IMR-90 (cell line): ENCODE results near the gene OGA. TPM values are rescaled to one million over a fixed set of nuclear protein-coding genes. Genes with fewer than 3 reads are reported as not detected.
A peak's percentile ranks its signal among the peaks of the same experiment; 100 is the strongest.

Experiments
- ATAC-seq: fragments of 200-7000 bp; cut with Tn5 transposase; 2 replicates; pipeline ENCODE4 v1.9.1; 2020; ENCODE audit warnings: low read depth, mild to moderate bottlenecking, moderate library complexity
- BruUV-seq: library from RNA; stranded (reverse); fragments of 400-500 nt; replicated peaks from 2 replicates; lab custom pipeline; 2021; lab: Mats Ljungman, UMichigan
- CTCF ChIA-PET: fragments of 300-600 bp; formaldehyde crosslinking; extraction: SDS; loops from one replicate; lab custom pipeline; 2021; ENCODE audit warnings: antibody characterized with exemption; lab: Yijun Ruan, JAX
- POLR2A ChIA-PET: fragments of 300-600 bp; sonication (Branson Sonifier 250); formaldehyde crosslinking; loops from one replicate; lab custom pipeline; 2022; ENCODE audit warnings: antibody characterized with exemption; ENCODE audit not compliant: unreplicated experiment; lab: Charles Lee
- DNase-seq: peaks from one replicate; pipeline ENCODE4 v3.0.0; 2013
- H2AFZ ChIP-seq: replicated peaks from 2 replicates; pipeline ENCODE3; 2013; ENCODE audit warnings: low read length, mild to moderate bottlenecking; ENCODE audit not compliant: poor library complexity
- H2AK5ac ChIP-seq: 2 replicates; pipeline ENCODE4 v1.6.1; 2013; ENCODE audit warnings: low read depth, low read length, inconsistent platforms
- H2AK9ac ChIP-seq: replicated peaks from 2 replicates; pipeline ENCODE3; 2013; ENCODE audit warnings: mild to moderate bottlenecking, low read depth, low read length, moderate library complexity; ENCODE audit not compliant: poor library complexity
- H2BK120ac ChIP-seq: 2 replicates; pipeline ENCODE4 v1.6.1; 2013; ENCODE audit warnings: low read depth, low read length, inconsistent platforms
- H2BK15ac ChIP-seq: 3 replicates; pipeline ENCODE4 v1.6.1; 2013; ENCODE audit warnings: low read depth, low read length, inconsistent platforms
- H2BK20ac ChIP-seq: 2 replicates; pipeline ENCODE4 v1.6.1; 2013; ENCODE audit warnings: low read depth, mild to moderate bottlenecking, inconsistent platforms, low read length, moderate library complexity
- H2BK5ac ChIP-seq: 2 replicates; pipeline ENCODE4 v1.6.1; 2013; ENCODE audit warnings: mild to moderate bottlenecking, low read depth, low read length, inconsistent platforms; ENCODE audit not compliant: poor library complexity, severe bottlenecking
- H3K14ac ChIP-seq: replicated peaks from 2 replicates; pipeline ENCODE4 v1.6.1; 2013; ENCODE audit warnings: low read depth, low read length, inconsistent platforms
- H3K18ac ChIP-seq: 2 replicates; pipeline ENCODE4 v1.6.1; 2013; ENCODE audit warnings: low read depth, low read length, control low read depth
- H3K23ac ChIP-seq: 2 replicates; pipeline ENCODE4 v1.6.1; 2013; ENCODE audit warnings: low read depth, low read length, inconsistent platforms
- H3K27ac ChIP-seq: 2 replicates; pipeline ENCODE4 v1.5.1; 2013; ENCODE audit warnings: mild to moderate bottlenecking, control low read depth, low read length; ENCODE audit not compliant: insufficient read depth
- H3K27me3 ChIP-seq: 2 replicates; pipeline ENCODE4 v1.6.1; 2013; ENCODE audit warnings: low read length; ENCODE audit not compliant: control insufficient read depth, insufficient read depth
- H3K36me3 ChIP-seq: 2 replicates; pipeline ENCODE4 v1.6.1; 2013; ENCODE audit warnings: low read length, mixed read lengths; ENCODE audit not compliant: control insufficient read depth, insufficient read depth
- H3K4ac ChIP-seq: 2 replicates; pipeline ENCODE4 v1.6.1; 2013; ENCODE audit warnings: low read depth, low read length, inconsistent platforms
- H3K4me1 ChIP-seq: 2 replicates; pipeline ENCODE4 v1.6.1; 2013; ENCODE audit warnings: low read length, mixed read lengths; ENCODE audit not compliant: control insufficient read depth, insufficient read depth
- H3K4me2 ChIP-seq: 2 replicates; pipeline ENCODE4 v1.6.1; 2013; ENCODE audit warnings: low read depth, mild to moderate bottlenecking, control low read depth, low read length, moderate library complexity
- H3K4me3 ChIP-seq: 2 replicates; pipeline ENCODE4 v1.5.1; 2013; ENCODE audit warnings: low read depth, mild to moderate bottlenecking, control low read depth, low read length, moderate library complexity; ENCODE audit not compliant: insufficient read depth
- H3K56ac ChIP-seq: 2 replicates; pipeline ENCODE4 v1.6.1; 2013; ENCODE audit warnings: low read length, inconsistent platforms; ENCODE audit not compliant: insufficient read depth; ENCODE audit errors: extremely low read depth
- H3K79me1 ChIP-seq, 2 experiments: 2 replicates each; pipeline ENCODE4 v1.6.1; 2013; ENCODE audit warnings: low read length in 2 of 2, inconsistent platforms in 1 of 2, low read depth in 1 of 2
- H3K9ac ChIP-seq: 2 replicates; pipeline ENCODE4 v1.6.1; 2013; ENCODE audit warnings: low read depth, low read length, control low read depth
- H3K9me1 ChIP-seq: 2 replicates; pipeline ENCODE4 v1.6.1; 2013; ENCODE audit warnings: low read length, inconsistent platforms; ENCODE audit not compliant: insufficient read depth
- H3K9me3 ChIP-seq: 2 replicates; pipeline ENCODE4 v1.6.1; 2013; ENCODE audit warnings: low read length; ENCODE audit not compliant: control insufficient read depth, insufficient read depth
- H4K20me1 ChIP-seq: 2 replicates; pipeline ENCODE4 v1.6.1; 2013; ENCODE audit warnings: low read length, inconsistent platforms; ENCODE audit not compliant: insufficient read depth
- H4K5ac ChIP-seq: 2 replicates; pipeline ENCODE4 v1.6.1; 2013; ENCODE audit warnings: mild to moderate bottlenecking, low read depth, low read length, control low read depth
- H4K8ac ChIP-seq, 2 experiments: 2 replicates each; pipeline ENCODE4 v1.6.1; 2013; ENCODE audit warnings: low read depth in 2 of 2, low read length in 2 of 2, control low read depth in 1 of 2, inconsistent platforms in 1 of 2
- H4K91ac ChIP-seq: 2 replicates; pipeline ENCODE4 v1.6.1; 2013; ENCODE audit warnings: low read depth, low read length, inconsistent platforms; ENCODE audit not compliant: insufficient read depth
- MXI1 ChIP-seq: IDR thresholded peaks from 2 replicates; pipeline ENCODE4 v1.6.1; 2012; ENCODE audit warnings: low read depth, mild to moderate bottlenecking, low read length, moderate library complexity, borderline replicate concordance
- WGBS, 2 experiments: methylation state at CpG; one replicate each; pipeline versions ENCODE4 v1.1.5 to v1.1.7; 2013; ENCODE audit warnings: missing lambda C conversion rate in 2 of 2; ENCODE audit not compliant: insufficient read length in 1 of 2; ENCODE audit errors: extremely low coverage in 2 of 2; 5-methylcytosine and 5-hydroxymethylcytosine counted together
- dilution Hi-C: fragments of 300-500 bp; cut with HindIII; formaldehyde crosslinking; loops from one replicate; pipeline ENCODE4 v1.14.3; 2018; ENCODE audit warnings: low sequenced_read_pairs; ENCODE audit not compliant: unreplicated experiment
- in situ Hi-C: fragments of 300-500 bp; cut with MboI; formaldehyde crosslinking; loops from 3 replicates; pipeline ENCODE4 v1.14.3; 2019; ENCODE audit warnings: low sequenced_read_pairs, inconsistent platforms, mixed read lengths
- intact Hi-C: fragments of 100-400 bp; cut with micrococcal nuclease; formaldehyde crosslinking; loops from 2 replicates; pipeline ENCODE4 v1.10.0; 2022
- polyA plus RNA-seq, 3 experiments: library from polyadenylated mRNA; depleted of rRNA; stranded (reverse); fragments of >200 nt; gene quantifications; 2 replicates each; pipeline ENCODE4 v1.2.3, GENCODE V29; 2012; ENCODE audit warnings: low replicate concordance in 1 of 3
- total RNA-seq: library from RNA; depleted of rRNA; stranded (reverse); fragments of >200 nt; gene quantifications from 2 replicates; pipeline ENCODE4 v1.2.3, GENCODE V29; 2012
- TF ChIP-seq, protein P1 (sequence below): fragments of 150-350 bp; IDR thresholded peaks from 2 replicates; pipeline ENCODE4 v1.6.1; 2017; ENCODE audit warnings: mild to moderate bottlenecking, antibody characterized with exemption, low read length, low read depth

Gene OGA
- total and polyA plus RNA-seq, 2 of the 4 experiments (the other 2 are of a cell fraction), result 42.5 to 62.9 TPM

DNA sequence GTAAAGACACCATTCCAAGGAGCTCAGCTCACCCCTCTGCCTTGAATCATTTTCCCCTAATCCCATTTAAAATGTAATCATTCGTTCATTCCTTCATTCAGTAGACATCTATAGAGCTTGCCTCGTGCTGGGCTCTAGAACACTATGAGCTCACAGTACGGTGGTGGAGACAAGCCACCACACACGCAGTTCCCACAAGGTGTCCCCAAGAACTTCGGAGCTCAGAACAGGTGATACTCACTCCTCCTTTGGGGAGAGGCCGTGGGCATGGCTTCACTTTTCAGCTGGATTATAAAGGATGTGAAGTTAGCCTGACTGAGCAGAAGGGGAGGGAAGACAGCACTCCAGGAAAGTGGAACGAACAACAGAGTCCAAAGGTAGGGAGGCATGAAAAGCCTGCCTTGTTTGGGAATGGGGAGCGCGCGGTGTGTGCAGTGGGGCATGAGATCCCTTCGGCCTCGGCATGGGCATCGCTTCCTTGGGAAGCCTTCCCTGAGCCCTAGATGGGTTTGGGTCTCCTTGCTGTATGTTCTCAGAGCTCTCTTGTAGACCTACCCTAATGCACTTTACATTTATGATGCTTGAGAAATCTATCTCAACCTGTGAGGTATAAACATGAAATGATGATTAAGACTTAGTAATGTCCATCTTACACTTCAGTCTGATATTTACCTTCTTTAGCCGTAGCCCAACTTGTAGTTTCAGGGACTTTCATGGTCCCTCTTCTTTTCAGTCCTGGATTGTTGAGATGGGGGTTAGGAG, 809 bp upstream of the OGA start:
- Histone ChIP-seq H4K8ac (peak overlapping the region; percentile 56 to 89), H4K5ac (peak overlapping the region; percentile 31), H3K36me3 (no peaks in the 10 kb centered on the region), H3K9me1 (peaks cover 7% of the 10 kb centered on the region; the same call in 1 of the 2 replicates), H3K14ac (peak overlapping the region; percentile 90), H4K91ac (peak overlapping the region; percentile 29), H3K4me2 (peak overlapping the region; percentile 85), H3K9ac (peak overlapping the region; percentile 68), H4K20me1 (peaks cover 42% of the 10 kb centered on the region), H3K18ac (peak overlapping the region; percentile 11; the same call in 1 of the 2 replicates), H2BK5ac (peak overlapping the region; percentile 60), H3K79me1 (peaks cover 0 to 14% of the 10 kb centered on the region in 2 experiments; a peak in 3 of 4 replicates), H2AFZ (peak overlapping the region; percentile 92), H2AK5ac (peak overlapping the region; percentile 66), H3K4me3 (peak overlapping the region; percentile 39), H2BK20ac (peak overlapping the region; percentile 36; the same call in 1 of the 2 replicates), H3K27me3 (no peaks in the 10 kb centered on the region), H2AK9ac (peak overlapping the region; percentile 59), H3K56ac (peak overlapping the region; percentile 65), H3K23ac (peak overlapping the region; percentile 84), H3K27ac (peak overlapping the region; percentile 31), H3K4ac (peak overlapping the region; percentile 89), H2BK120ac (peak overlapping the region; percentile 62; the same call in 1 of the 2 replicates), H2BK15ac (peak overlapping the region; percentile 73), H3K9me3 (no peaks in the 10 kb centered on the region), H3K4me1 (peaks cover 6% of the 10 kb centered on the region)
- 0% methylated on average over 4 of the region's 14 CpGs; no CpG with 5 or more reads in 1 of the 2 experiments for WGBS, 2 experiments
- dilution Hi-C loops (no loop called here), intact Hi-C loops (no loop called here), in situ Hi-C loops (loop anchor here (25.0 kb wide), 1 partner anchor 882 kb away; no protein-coding TSS in a partner anchor)
- ChIA-PET CTCF (interaction anchor here (0.7 to 1.0 kb wide), 2 partner anchors 13 to 127 kb away, joined by 3 read pairs; no protein-coding TSS in a partner anchor), POLR2A (interaction anchor here (0.5 kb wide), 1 partner anchor 862 kb away, joined by 7 read pairs; no protein-coding TSS in a partner anchor)
- BruUV-seq, result no TSS peak
- DNase-seq (no peak), ATAC-seq (peak; percentile 30)
- peak; percentile 33; the same call in 1 of the 2 replicates for TF ChIP-seq MXI1
- TF ChIP-seq, protein P1, sequence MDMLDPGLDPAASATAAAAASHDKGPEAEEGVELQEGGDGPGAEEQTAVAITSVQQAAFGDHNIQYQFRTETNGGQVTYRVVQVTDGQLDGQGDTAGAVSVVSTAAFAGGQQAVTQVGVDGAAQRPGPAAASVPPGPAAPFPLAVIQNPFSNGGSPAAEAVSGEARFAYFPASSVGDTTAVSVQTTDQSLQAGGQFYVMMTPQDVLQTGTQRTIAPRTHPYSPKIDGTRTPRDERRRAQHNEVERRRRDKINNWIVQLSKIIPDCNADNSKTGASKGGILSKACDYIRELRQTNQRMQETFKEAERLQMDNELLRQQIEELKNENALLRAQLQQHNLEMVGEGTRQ, result no peak
